Measurements from ENCODE around the gene DUSP23.

The DUSP23 gene

DNA sequence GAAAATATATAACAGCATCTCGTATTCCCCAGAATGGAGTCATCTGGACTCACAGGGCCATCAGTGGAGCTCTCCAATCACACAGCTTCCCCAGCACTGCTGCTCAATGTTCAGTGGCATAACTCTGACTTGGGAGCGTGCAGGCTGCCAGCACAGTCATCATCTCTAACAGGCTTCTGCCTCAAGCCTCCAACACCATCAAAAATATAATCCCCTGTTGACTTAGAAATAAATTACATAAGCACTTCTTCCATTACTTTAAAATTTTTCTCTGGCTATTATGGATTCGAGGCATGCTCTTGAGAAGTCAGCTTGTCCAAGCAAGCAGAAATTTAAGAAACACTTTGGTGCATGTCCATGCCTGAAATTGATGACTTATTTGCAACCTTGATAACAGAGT is 6.2 kb downstream of the DUSP23 start:
- FAIRE-seq = no peak

DNA sequence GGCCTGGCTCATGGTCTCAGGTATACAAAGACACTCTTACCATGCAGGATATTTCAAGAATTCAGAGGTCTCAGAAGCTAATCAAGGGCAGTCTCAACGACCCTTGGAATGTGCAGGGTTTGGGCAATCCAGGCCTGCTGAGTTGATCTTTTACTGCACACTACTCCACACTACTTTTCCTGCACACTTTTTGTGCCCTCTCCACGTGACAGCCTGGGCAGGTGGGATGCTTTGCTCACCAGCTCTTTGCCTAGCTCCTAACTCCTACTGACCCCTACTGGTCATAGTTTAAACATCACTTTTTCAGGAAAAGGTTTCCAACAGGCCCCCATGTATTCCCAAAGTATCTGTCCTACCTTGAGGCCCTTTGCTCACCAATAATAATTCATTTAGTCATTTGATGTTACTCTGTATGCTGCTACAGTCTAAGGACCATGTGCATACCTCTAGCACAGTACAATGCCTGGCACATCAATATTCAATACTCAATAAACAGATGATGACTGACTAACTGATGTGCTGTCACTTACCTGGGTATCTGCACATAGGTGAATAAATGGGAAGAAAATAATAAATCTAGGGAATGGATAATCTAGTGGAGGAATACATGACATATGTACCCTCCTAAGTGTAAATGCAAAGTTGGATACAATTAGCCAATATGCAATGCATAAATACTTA is 9.6 kb downstream of the DUSP23 start:
- no peak for FAIRE-seq

DNA sequence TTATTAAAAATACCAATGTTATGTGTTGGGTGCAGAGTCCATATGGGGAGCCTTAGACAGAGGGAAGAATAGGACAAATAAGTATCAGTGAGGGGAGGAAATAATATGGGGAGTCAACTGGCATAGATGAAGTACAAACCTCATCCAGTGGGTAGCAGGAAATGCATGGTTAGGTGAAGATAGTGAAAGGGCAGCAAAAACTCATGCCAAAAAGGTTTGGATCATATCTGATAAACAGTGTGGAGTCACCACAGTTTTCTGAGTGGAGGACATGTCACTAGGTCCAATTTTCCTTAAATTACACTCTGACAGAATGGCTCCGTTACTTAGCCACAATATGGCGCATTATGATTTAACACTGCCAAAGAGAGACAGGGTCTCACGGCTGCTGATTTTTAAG is 10.3 kb downstream of the DUSP23 start:
- FAIRE-seq = no peak

DNA sequence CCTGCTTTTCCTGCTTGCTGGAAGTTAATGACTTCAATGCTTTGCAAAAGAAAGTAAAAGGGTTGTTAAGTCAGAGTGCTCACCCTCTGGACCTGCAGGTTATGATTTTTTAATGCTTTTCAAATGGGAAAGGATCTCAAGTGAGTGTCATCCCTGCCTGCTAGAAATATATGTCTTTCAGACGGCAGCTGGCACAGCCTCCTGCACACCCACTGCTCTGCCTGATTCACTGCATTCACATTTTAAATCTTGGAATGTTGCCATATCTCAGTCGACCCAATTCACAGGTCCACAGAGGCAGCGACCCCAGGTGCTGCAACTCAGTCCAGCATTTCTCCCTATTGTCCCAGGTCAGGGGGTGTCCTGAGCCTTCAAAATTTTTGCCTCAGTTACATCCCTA is 10.7 kb downstream of the DUSP23 start:
- no peak for FAIRE-seq

DNA sequence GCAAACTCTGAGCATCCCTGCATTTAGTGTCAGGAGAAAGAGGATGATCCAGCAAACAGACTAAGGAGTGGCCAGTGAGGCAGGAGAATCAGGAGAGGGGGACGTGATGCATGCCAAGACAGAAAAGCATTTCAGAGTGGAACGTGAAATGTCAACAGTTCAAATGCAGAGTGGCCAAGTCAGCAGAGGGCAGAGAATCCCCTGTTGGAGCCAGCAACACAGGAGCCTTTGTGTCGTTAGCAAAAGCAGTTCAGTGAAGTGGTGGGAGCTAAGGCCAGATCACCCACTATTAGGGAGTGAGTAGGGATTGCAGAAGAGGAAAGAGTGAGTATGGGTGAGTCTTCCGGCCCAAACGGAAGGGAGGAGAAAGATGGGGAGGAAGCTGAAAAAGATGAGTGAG is 14.8 kb downstream of the DUSP23 start:
- FAIRE-seq = no peak

DNA sequence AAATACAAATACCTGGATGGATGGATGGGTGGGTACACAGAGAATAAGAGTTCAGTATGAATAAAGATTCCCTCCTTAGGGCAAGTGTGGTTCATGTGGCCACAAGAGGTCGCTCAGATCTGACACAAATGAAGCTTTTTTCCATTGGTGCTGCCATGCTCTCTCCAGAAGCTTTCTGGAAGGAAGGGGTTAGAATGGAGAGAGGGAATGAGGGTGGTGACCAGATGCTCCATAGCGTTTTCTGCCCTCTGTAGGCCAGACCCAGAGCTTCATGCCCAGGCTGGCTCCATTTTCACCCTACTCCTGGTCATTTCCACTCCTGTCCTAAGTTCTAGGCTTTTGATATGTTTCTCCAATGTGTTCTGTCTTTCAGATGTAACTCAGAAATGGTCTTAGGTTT is 18.1 kb downstream of the DUSP23 start:
- no peak for FAIRE-seq

DNA sequence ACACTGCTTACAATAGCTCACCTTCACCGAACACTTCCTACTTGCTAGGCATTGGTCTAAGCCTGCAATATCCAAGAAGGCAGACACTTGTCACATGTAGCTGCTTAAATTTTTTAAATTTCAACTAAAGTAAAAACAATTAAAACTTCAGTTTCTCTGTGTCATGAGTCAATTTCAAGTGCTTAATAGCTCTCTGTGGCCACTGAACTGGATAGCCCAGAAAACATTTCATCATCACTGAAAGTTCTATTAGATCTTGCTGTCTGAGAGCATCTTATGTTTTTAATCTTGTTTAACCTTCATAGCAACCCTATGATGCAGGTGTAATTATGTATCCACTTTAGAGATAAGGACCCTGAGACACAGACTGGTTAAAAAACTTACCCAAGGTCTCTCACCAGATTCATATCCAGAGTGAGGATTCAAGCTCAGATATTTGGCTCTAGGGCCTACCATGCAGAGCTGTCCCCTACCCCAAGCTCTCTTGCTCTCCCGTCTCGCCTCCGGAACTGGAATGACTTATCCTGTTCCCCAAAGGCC is 18.8 kb downstream of the DUSP23 start:
- FAIRE-seq = no peak

DNA sequence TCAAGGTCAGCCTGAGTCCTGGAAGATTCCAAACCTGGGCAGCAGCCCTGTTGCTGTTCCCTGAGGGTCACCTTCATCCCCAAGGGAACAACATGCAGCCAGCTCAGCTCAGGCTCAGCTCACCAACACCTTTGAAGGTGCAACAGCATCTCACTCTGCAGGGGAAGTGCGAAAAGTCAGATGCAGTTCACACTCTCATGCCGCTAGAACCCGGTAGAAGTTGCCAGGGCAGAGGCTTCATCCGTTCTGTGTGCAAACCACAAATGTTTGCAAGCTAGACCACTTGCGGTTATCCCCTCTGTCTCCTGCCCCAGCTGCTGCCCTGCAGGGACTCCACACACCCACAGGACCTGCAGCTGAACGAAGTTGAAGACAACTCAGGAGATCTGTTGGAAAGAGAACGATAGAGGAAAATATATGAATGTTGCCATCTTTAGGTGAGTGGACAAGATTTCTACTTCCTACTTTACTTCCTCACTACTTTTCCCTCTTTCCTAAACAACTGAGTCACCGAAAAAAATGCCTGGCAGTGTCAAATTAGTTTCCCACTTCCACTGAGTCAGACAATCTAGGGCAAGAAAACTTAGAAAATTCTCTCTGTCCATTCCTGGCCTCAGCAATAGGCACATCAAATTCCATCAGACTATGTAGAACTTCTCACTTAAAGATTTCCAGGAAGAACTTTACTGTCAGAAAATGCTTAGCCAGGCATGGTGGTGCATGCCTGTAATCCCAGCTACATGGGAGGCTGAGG is 19.6 kb downstream of the DUSP23 start:
- FAIRE-seq = no peak

DNA sequence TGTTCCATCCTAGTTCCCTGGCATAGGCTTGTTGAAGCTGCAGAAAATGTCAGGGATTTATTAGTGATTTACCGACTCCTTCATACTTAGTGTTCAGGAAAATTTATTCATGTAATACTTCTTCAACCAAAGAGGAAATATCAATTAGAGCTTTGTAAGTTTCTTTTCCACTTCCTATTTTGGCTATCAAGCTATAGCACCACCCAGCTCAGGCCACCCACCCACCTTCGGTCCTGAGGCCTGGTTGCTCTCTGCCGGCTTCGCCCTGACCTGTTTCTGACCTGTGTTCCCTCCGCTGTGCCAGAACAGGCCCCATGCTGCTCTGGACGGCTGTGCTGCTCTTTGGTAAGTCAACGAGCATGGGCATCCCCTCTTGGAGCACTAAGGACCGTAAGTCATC is 21.3 kb downstream of the DUSP23 start, which contains the start of gene FCRL6:
TSS of gene FCRL6 (plus strand) at position 250 of the 400 bp plus-strand sequence. CDS start at position 315, 65 bp downstream.
- FAIRE-seq = no peak

DNA sequence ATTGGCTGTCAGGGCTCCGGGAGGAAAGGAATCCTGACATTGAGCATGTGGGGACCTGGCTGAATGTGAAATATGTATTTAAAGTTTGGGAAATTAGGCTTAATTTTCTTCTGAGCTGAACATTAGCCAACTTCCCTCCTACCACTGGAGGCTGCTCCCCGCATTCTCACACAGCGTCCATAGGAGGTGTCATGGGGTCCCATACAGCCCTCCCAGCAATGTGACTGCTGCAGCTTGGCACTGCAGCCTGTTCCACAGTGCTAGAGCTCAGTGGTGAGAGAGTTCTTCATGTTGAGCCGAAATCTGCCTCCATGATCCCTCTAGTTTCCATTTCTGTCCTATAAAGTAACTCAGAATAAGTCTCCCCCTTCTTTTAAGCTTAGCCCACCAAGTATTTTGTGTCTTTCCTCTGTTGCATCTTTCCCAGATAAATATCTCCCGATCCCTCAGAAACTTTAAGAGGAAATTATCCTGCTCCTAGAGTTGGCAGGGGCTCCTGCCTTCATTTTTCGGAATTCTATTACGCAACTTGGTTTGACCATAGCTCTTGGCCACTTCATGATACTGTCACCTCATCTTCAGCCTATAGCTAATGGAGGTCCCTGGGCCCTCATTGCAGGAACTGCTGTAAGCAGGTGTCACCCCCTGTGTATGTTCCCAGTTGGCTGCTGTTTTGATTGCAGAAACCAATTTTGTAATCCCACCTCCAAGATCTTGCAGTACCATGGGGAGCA is 23.4 kb downstream of the DUSP23 start:
- no peak for FAIRE-seq

DNA sequence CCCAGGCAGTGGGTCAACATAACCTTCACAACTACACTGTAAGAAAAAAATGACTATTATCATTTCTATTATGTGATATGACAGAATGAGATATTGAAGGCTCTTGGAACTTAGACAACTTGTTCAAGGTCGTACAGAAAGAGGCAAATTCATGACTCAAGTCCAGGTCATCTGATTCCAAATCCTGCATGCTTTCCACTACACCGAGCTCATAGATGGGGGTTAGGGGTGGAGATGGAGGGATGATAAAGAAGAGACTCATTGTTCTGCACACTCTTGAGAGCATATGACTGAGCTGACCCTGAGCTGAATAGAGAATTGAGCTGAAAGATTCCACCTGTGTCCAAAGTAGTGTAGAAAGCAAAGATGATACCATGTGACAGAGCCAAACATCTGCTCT is 24.2 kb downstream of the DUSP23 start:
- FAIRE-seq = no peak

DNA sequence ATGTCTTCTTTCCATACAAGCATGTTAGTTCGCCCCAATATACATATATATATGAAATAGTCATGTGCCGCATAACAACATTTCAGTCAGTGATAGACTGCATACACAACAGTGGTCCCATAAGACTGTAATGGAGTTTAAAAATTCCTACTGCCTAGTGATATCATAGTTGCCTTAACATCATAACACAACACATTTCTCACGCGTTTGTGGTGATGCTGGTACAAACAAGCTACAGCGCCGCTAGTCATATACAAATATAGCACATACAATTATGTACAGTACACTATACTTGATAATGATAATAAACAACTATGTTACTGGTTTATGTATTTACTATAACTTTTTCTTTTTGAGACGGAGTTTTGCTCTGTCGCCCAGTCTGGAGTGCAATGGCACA is 35.2 kb downstream of the DUSP23 start:
- FAIRE-seq = no peak

DNA sequence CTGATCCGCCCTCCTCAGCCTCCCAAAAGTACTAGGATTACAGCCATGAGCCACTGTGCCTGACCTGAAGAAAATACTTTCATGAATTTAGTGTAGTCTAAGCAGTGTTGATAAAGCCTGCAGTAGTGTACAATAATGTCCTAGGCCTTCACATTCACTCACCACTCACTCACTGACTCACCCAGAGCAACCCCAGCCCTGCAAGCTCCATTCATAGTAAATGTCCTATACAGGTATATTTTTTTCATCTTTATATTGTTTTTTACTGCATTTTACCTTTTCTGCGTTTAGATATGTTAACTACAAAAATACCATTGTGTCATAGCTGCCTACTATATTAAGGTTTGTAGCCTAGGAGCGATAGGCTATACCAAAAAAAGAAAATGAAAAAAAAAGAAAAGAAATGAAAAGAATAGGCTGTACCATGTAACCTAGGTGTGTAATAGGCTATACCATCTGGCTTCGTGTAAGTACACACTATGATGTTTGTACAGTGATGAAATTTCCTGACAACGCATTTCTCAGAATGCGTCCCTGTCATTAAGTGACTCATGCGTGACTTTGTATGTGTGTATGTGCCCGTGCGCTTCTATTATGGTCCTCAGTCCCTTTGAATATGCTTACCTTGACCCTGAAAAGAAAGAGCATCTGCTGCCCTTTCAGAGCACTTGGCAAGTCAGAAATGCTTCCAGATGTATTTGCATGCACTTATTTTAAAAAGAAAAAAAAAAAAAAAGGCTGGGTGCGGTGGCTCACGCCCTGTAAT is 36.7 kb downstream of the DUSP23 start:
- no peak for FAIRE-seq

DNA sequence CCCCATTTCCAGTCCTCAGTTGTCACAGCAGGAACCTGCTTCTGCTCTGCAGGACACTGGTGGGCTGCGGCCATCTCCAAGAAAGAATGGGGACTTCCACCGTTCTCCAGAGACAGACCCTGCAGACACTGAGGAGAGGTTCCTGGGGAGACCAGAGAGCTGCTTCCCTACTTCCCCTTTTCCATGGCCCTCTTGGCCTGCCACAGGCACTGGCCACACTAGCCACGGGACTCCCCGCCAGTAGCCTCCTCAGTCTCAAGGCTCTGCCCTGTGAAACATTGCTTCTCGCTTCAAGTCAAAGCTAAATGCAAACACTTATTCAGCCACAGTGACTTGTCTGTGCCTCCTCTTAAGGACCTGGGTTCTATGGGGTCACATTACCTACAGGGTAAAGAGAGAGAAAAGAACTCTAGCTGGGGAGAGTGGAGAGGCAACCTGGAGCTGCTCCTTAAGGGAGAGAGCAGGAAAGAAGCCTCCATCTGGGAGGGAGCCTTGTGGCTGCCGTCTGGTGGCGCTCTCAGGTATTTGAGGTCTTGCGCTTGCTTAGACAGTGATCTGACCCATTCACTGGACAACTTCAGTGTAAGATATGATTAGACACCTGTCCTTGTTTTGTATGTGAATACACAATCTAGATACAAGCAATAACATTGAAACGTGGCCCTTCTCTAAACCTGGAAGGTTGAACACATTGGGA is 40.6 kb downstream of the DUSP23 start:
- no peak for FAIRE-seq

DNA sequence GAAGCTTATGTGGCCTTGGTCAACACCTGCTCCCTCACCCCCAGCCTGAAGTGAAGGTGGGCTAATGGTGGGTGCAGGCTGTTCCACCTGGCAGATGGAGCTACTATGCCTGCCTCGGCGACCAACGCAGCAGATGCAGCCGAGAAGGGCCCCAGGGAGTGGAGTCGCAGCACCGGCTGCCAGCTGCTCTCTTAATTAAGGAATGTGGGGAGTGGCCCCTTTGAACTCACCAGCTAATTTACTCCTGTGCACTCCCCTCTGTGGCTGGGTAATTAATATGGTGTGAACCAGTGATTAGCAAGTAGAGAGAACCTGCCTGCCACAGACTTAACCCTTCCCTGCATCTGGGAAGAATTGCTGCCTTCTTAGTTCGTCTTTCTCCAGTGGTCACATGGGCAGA is 42.6 kb downstream of the DUSP23 start:
- no peak for FAIRE-seq

DNA sequence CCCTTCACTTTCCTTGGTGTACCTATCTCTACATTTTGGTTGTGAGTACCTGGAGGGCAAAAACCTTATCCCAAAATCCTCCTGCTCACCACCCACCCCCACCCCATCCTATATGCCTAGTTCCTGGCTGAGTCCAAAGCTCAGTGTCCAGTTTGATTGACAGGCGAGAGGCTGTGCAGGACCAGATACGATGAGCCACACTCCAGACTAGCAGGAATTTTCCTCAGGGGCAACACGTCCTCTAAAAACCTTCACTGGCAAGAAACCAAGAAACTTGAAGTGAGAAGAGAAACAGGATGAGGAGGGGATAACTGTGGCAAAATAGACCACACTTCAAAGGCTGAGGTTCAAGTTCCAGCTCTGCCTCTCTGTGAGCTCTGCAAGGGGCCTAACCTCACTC is 44.8 kb downstream of the DUSP23 start:
- FAIRE-seq = no peak

DNA sequence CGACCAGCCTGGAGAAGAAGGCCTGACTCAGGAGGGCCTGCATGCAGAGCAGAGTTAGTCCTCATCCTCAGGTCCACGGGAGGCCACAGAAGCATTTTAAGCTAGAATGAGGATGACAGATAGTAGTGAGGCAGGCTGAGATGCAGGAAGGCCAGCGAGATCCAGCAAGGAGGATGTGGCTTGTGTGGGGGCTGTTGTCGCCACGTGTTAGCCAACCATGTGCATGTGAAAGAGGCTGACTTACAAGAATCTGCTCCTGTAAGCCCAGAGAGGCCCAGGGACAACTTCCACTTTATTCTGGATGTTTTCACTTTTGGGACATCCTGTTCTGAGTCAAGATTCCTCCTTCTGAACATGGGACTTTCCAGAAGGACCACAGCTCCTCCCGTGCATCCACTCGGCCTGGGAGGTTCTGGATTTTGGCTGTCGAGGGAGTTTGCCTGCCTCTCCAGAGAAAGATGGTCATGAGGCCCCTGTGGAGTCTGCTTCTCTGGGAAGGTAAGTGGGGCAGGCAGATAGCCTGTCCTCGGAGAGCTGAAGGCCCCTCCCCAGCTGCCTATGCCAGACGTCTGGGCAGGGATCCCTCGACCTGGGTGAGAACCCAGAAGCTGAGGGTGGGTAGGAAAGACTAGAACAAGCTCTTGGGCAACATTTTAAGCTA is 45.8 kb downstream of the DUSP23 start, which contains the start of gene SLAMF8:
TSS of gene SLAMF8 (plus strand) at position 433 of the 661 bp plus-strand sequence. CDS start at position 459, 26 bp downstream.
- FAIRE-seq = no peak

DNA sequence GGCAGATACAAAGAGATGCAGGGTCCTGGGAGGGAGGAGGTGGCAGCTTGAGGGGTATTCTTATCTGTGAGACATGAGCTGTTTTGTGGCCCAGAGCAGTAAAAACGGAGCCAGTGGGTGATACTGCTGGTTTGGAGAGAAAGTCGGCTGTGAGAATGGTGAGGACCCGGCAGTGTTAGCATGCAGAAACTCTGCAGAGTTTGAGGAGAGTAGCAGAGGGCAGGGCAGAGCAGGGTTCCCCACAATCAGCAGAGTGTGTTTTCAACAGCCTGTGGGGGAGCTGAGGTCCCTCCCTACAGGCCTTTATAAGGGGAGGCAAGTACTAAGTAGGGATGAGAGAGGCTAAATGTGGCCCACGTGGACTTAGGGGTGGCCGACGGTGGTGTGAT is 46.3 kb downstream of the DUSP23 start:
- no peak for FAIRE-seq

DNA sequence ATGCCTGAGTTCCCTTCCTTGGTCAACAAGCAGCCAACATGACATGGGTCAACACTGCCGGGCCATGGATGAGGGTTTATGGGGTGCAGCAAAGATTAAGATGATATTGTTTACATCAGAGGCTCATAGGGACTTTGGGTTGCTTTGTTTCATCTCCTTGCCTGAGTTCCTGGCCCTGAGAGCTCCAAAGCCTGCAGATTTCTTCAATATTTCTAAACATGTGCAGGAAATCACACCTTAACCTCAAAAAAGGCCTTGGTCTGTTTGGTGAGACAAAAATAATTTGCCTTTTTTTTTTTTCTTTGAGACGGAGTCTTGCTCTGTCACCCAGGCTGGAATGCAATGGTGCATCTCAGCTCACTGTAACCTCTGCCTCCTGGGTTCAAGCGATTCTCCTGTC is 46.8 kb downstream of the DUSP23 start:
- no peak for FAIRE-seq

DNA sequence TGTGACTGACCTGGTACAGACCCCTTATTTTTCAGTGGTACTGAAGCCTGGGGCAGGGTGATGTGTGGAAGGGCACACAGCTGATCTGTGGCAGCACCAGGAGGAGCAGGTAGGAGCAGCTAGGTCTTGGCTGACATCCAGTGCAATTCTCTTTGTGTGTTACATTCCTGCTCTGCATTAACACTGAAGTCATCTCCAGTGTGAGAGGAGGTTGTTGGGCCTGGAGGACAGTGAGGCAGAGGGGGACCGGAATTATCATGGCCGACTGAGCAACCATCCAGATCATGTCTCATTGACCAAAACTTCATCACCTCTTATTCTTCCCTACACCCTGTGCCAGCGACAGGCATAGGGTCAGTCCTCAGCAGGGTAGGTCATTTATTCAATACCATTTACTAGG is 47.4 kb downstream of the DUSP23 start:
- FAIRE-seq = no peak

DNA sequence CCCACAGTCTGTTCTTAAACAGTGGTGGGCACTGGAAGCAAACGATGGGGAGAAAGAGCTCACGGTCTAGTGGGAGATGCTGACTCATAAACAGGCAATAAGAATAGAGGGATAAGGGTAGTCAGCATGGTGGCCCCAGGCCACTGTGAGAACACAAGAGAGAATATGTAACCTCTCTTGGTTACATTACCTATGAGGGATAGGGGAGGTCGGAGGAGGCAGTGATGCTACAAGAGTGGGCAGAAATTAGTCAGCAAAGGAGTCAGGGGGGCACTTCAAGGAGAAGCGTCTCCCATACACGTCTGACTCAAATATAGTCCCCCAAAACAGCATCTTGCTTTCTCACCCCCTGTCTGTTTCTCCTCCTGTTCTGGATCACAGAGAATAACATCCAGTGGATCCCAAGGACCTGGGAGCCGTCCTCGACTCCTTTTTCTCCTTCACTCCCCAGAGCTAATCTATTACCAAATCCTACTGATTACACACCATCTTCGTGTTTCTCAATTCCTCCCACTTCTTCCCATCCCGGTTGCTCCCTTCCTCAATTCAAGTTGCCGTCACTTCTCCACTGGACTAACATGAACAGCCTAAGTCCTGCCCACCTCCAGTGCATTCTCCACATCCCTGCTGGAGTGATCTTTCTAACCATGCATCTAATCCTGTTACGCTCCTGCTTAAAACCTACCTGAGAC is 48.0 kb downstream of the DUSP23 start:
- no peak for FAIRE-seq

Measured in colon (tissue), 2 donors.